Trophoblast cell (in vitro differentiated cells and primary cell): ENCODE data around the gene PRMT9.
A peak's percentile ranks its signal among the peaks of the same experiment; 100 is the strongest.

Experiments used
- DNase-seq, 2 donors: peaks; one replicate each; pipeline ENCODE4 v3.0.0-alpha.2; 2016
- H2AFZ ChIP-seq: 2 replicates; pipeline ENCODE4 v1.6.1; 2013; ENCODE audit warnings: low read length, moderate library complexity, mild to moderate bottlenecking; ENCODE audit not compliant: insufficient read depth, poor library complexity
- H2AK5ac ChIP-seq: 2 replicates; pipeline ENCODE4 v1.6.1; 2013; ENCODE audit warnings: mild to moderate bottlenecking, low read length
- H2BK120ac ChIP-seq: 2 replicates; pipeline ENCODE4 v1.6.1; 2013; ENCODE audit warnings: low read length, mild to moderate bottlenecking, moderate library complexity; ENCODE audit not compliant: insufficient read depth, poor library complexity
- H2BK12ac ChIP-seq: 2 replicates; pipeline ENCODE4 v1.6.1; 2013; ENCODE audit warnings: mild to moderate bottlenecking, low read length, moderate library complexity
- H2BK5ac ChIP-seq: 2 replicates; pipeline ENCODE4 v1.6.1; 2013; ENCODE audit warnings: low read length, low read depth, moderate library complexity, mild to moderate bottlenecking; ENCODE audit not compliant: poor library complexity
- H3K14ac ChIP-seq: 2 replicates; pipeline ENCODE4 v1.6.1; 2013; ENCODE audit warnings: mild to moderate bottlenecking, low read length
- H3K18ac ChIP-seq: 2 replicates; pipeline ENCODE4 v1.6.1; 2013; ENCODE audit warnings: mild to moderate bottlenecking, low read length
- H3K23ac ChIP-seq: 2 replicates; pipeline ENCODE4 v1.6.1; 2013; ENCODE audit warnings: low read length
- H3K27ac ChIP-seq: 2 replicates; pipeline ENCODE4 v1.5.1; 2013; ENCODE audit warnings: low read depth, mild to moderate bottlenecking, inconsistent platforms, low read length, moderate library complexity
- H3K27me3 ChIP-seq: 2 replicates; pipeline ENCODE4 v1.6.1; 2013; ENCODE audit warnings: inconsistent platforms, mild to moderate bottlenecking, low read length, moderate library complexity; ENCODE audit not compliant: insufficient read depth
- H3K36me3 ChIP-seq, 2 experiments: 1 replicate in 1 of 2; 2 replicates in 1 of 2; pipeline ENCODE4 v1.6.1; 2013; ENCODE audit warnings: low read length in 2 of 2, mild to moderate bottlenecking in 2 of 2, moderate library complexity in 1 of 2; ENCODE audit not compliant: insufficient read depth in 2 of 2, control insufficient read depth in 1 of 2
- H3K4ac ChIP-seq: 2 replicates; pipeline ENCODE4 v1.6.1; 2013; ENCODE audit warnings: low read depth, mild to moderate bottlenecking, low read length, moderate library complexity
- H3K4me1 ChIP-seq, 2 experiments: 1 replicate in 1 of 2; 2 replicates in 1 of 2; pipeline ENCODE4 v1.6.1; 2013; ENCODE audit warnings: low read length in 2 of 2, mild to moderate bottlenecking in 2 of 2, moderate library complexity in 1 of 2; ENCODE audit not compliant: insufficient read depth in 2 of 2, control insufficient read depth in 1 of 2
- H3K4me2 ChIP-seq: 2 replicates; pipeline ENCODE4 v1.6.1; 2013; ENCODE audit warnings: inconsistent platforms, mild to moderate bottlenecking, low read length, moderate library complexity
- H3K4me3 ChIP-seq: 2 replicates; pipeline ENCODE4 v1.5.1; 2013; ENCODE audit warnings: mild to moderate bottlenecking, low read depth, low read length, inconsistent platforms
- H3K79me1 ChIP-seq: one replicate; pipeline ENCODE4 v1.6.1; 2013; ENCODE audit warnings: low read length
- H3K79me2 ChIP-seq: 2 replicates; pipeline ENCODE4 v1.6.1; 2013; ENCODE audit warnings: low read length, mild to moderate bottlenecking; ENCODE audit not compliant: control insufficient read depth, insufficient read depth, poor library complexity
- H3K9ac ChIP-seq: 2 replicates; pipeline ENCODE4 v1.6.1; 2013; ENCODE audit warnings: mild to moderate bottlenecking, low read length
- H3K9me3 ChIP-seq: 2 replicates; pipeline ENCODE4 v1.6.1; 2013; ENCODE audit warnings: low read depth, mild to moderate bottlenecking, control low read depth, inconsistent platforms, low read length; ENCODE audit not compliant: insufficient read depth
- H4K12ac ChIP-seq: 2 replicates; pipeline ENCODE4 v1.6.1; 2013; ENCODE audit warnings: low read depth, mild to moderate bottlenecking, low read length, moderate library complexity
- H4K8ac ChIP-seq: 2 replicates; pipeline ENCODE4 v1.6.1; 2013; ENCODE audit warnings: low read depth, mild to moderate bottlenecking, low read length, moderate library complexity
- H4K91ac ChIP-seq: one replicate; pipeline ENCODE4 v1.6.1; 2013; ENCODE audit warnings: low read depth, mild to moderate bottlenecking, low read length, moderate library complexity
- whole genome bisulfite sequencing: extraction: QIAGEN DNeasy Blood & Tissue Kit; methylation state at CpG from one replicate; pipeline ENCODE4 v1.1.7; 2013; ENCODE audit warnings: missing lambda C conversion rate; ENCODE audit not compliant: insufficient read length, insufficient coverage; ENCODE audit errors: extremely low coverage; 5-methylcytosine and 5-hydroxymethylcytosine counted together

The PRMT9 gene

DNA sequence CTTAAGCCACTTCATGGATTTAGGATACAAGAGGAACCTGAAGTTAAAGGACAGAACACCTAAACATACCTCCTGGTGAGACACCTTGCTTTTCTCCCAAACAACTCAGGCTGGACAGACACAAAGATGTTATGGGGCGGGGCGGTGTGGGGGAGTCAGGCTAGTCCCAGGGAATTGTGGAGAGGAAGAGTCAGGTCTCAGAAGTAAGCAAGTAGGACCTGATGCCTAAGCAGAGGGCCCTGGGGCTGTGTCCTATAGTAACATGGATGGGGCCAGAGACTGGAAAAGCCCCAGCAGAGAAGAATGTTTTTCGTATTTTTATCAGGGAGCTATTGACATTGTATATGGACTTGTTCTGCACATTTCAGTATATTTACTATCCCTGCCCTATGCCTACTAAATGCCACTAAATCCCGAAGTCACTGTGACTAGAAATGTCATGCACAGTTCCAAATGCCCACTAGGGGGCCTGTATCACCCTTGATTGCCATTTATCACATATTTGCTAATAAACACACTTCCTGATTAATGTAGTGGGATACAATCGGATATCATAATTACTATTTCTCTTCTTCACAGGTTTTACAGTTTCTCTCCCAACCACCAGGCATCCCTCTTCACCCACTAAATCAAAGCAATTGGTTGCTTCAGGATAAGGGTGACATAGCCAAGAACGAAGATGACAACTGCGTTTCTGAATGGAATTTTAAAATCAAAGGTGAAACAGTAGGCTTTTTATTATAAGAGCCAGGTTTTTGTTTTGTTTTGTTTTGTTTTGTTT, 24.1 kb upstream of the PRMT9 start:
- Histone ChIP-seq H3K18ac (no peak overlapping the region), H3K23ac (no peak overlapping the region), H3K79me2 (no peaks in the 10 kb centered on the region), H3K27me3 (no peaks in the 10 kb centered on the region), H3K79me1 (peaks cover 2% of the 10 kb centered on the region), H2AFZ (no peak overlapping the region), H2BK120ac (no peak overlapping the region), H3K14ac (no peak overlapping the region), H3K4me2 (no peak overlapping the region), H3K4me3 (no peak overlapping the region), H3K9me3 (no peaks in the 10 kb centered on the region), H3K9ac (no peak overlapping the region), H2BK5ac (no peak overlapping the region), H3K36me3 (no peaks in the 10 kb centered on the region), H4K8ac (no peak overlapping the region), H3K4me1 (peaks cover 2 to 3% of the 10 kb centered on the region in 2 experiments), H4K91ac (no peak overlapping the region), H2BK12ac (no peak overlapping the region), H4K12ac (no peak overlapping the region), H3K4ac (no peak overlapping the region), H3K27ac (no peak overlapping the region), H2AK5ac (no peak overlapping the region)
- WGBS: no CpG with 5 or more reads among the region's 7 CpGs
- peak; percentile 42 to 70 for DNase-seq

DNA sequence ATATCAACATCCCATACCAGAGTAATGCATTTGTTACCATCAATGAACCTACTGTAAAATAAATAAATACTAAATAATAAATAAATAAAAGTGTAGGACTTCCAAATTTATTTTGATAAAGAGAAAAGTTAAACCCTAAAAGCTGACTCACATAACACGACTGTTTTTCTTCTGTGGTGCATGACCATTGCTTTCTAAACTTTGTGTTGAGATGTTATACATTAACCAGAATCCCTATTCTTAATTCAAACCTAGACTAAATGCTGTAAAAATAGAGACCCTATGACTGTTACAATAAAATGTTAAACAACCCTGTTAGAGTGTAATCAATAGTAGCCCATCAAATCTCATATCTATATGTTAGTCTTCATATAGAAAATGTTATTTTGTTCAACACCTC, 20.9 kb upstream of the PRMT9 start:
- Histone ChIP-seq H3K79me2 (no peaks in the 10 kb centered on the region), H2AFZ (no peak overlapping the region), H2BK120ac (no peak overlapping the region), H2BK5ac (no peak overlapping the region), H3K23ac (no peak overlapping the region), H3K79me1 (peaks cover under 1% of the 10 kb centered on the region), H4K8ac (no peak overlapping the region), H3K14ac (no peak overlapping the region), H3K27me3 (no peaks in the 10 kb centered on the region), H3K9me3 (no peaks in the 10 kb centered on the region), H3K4me2 (no peak overlapping the region), H2AK5ac (no peak overlapping the region), H3K9ac (no peak overlapping the region), H4K91ac (no peak overlapping the region), H3K36me3 (no peaks in the 10 kb centered on the region), H4K12ac (no peak overlapping the region), H3K4me1 (peaks cover 0 to 1% of the 10 kb centered on the region in 2 experiments), H2BK12ac (no peak overlapping the region), H3K27ac (no peak overlapping the region), H3K4me3 (no peak overlapping the region), H3K4ac (no peak overlapping the region), H3K18ac (no peak overlapping the region)
- DNase-seq: no peak
- WGBS: no CpG with 5 or more reads among the region's 1 CpG

DNA sequence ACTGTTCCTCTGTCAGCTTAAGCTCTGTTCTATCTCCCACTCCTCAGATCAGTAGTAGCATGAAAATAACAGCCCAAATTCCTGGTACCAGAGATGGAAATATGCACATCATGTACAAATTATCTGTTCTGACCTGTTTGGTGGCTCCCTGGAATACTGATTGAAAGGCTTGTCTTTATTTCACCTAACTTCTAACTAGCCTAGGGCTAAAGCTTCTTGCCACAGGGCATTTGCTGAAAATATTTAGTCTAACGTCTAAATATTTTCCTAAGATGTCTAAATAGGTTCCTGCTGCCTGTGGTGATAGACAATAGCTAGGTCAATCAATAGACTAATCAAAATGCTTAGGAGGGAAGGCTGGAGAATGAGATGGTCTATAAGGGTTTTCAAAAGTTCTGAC, 12.9 kb upstream of the PRMT9 start:
- Histone ChIP-seq H4K8ac (no peak overlapping the region), H3K27ac (no peak overlapping the region), H3K36me3 (no peaks in the 10 kb centered on the region), H3K79me1 (no peaks in the 10 kb centered on the region), H2BK12ac (no peak overlapping the region), H4K91ac (no peak overlapping the region), H3K27me3 (no peaks in the 10 kb centered on the region), H3K4me2 (no peak overlapping the region), H3K14ac (no peak overlapping the region), H3K4me1 (no peaks in the 10 kb centered on the region), H4K12ac (no peak overlapping the region), H3K4me3 (no peak overlapping the region), H3K9me3 (no peaks in the 10 kb centered on the region), H2AK5ac (no peak overlapping the region), H2BK5ac (no peak overlapping the region), H3K79me2 (no peaks in the 10 kb centered on the region), H2AFZ (no peak overlapping the region), H3K9ac (no peak overlapping the region), H2BK120ac (no peak overlapping the region), H3K4ac (no peak overlapping the region), H3K18ac (no peak overlapping the region), H3K23ac (no peak overlapping the region)
- peak; percentile 70 to 97 for DNase-seq
- no CpG with 5 or more reads among the region's 1 CpG for WGBS

DNA sequence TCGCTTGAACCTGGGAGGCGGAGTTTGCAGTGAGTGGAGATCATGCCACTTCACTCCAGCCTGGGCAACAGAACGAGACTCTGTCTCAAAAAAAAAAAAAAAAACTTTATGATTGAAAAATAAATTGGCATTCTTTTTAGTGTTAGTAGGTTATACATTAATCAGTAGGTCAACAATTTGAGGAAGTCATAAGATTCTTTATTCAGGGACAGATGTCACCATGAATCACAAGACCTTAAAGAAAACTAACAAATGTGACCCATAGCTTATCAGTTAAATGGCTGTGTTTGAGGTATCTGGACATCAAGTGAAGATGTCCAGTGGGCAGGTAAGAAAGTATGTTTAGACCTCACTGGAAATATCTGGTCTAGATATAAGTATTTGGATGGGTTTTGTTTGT, 9.3 kb upstream of the PRMT9 start:
- no peak overlapping the region for H4K8ac ChIP-seq
- H2AFZ ChIP-seq: no peak overlapping the region
- H3K4ac ChIP-seq: no peak overlapping the region
- WGBS: no CpG with 5 or more reads among the region's 3 CpGs
- H2AK5ac ChIP-seq: no peak overlapping the region
- DNase-seq: no peak
- H2BK12ac ChIP-seq: no peak overlapping the region
- H3K14ac ChIP-seq: no peak overlapping the region
- no peaks in the 10 kb centered on the region for H3K27me3 ChIP-seq
- no peak overlapping the region for H2BK5ac ChIP-seq
- H3K9me3 ChIP-seq: no peaks in the 10 kb centered on the region
- no peaks in the 10 kb centered on the region for H3K4me1 ChIP-seq
- H3K9ac ChIP-seq: no peak overlapping the region
- no peaks in the 10 kb centered on the region for H3K79me1 ChIP-seq
- no peak overlapping the region for H3K18ac ChIP-seq
- H4K12ac ChIP-seq: no peak overlapping the region
- no peak overlapping the region for H3K23ac ChIP-seq
- no peak overlapping the region for H2BK120ac ChIP-seq
- H4K91ac ChIP-seq: no peak overlapping the region
- no peaks in the 10 kb centered on the region for H3K36me3 ChIP-seq
- no peak overlapping the region for H3K4me3 ChIP-seq
- H3K4me2 ChIP-seq: no peak overlapping the region
- no peaks in the 10 kb centered on the region for H3K79me2 ChIP-seq
- H3K27ac ChIP-seq: no peak overlapping the region
